ENCODE measurements around the gene PHLDB1.

Gene PHLDB1

GRCh38 chr11:118633319-118633690 is 25.9 kb downstream of the PHLDB1 start:
- intact Hi-C loops (cut with DNase I) = no loop called here
- DNase-seq = no peak

GRCh38 chr11:118633979-118634378 is 26.6 kb downstream of the PHLDB1 start:
- intact Hi-C loops (cut with DNase I) = no loop called here
- DNase-seq = peak in 30 of 42 donors; percentile 52 to 91 (median 68)

- intact Hi-C loops (cut with DNase I) = no loop called here
- peak in 32 of 42 donors; percentile 42 to 84 (median 66) for DNase-seq
Observed at GRCh38 chr11:118634431-118635236, 27.2 kb downstream of the PHLDB1 start.

- peak in 18 of 42 donors; percentile 36 to 73 (median 56) for DNase-seq
- intact Hi-C loops (cut with DNase I) = no loop called here
Observed at GRCh38 chr11:118635237-118635591, 27.8 kb downstream of the PHLDB1 start.

GRCh38 chr11:118635642-118636041 is 28.2 kb downstream of the PHLDB1 start:
- intact Hi-C loops (cut with DNase I) = no loop called here
- DNase-seq = peak in 2 of 42 donors; percentile 30 to 49

- no peak for DNase-seq
- intact Hi-C loops (cut with DNase I) = no loop called here
Observed at GRCh38 chr11:118636569-118637290, 29.3 kb downstream of the PHLDB1 start.

GRCh38 chr11:118638726-118639125 is 31.3 kb downstream of the PHLDB1 start:
- DNase-seq = no peak

GRCh38 chr11:118639899-118640298 is 32.5 kb downstream of the PHLDB1 start:
- DNase-seq = no peak
- intact Hi-C loops (cut with DNase I) = no loop called here

More at GRCh38 chr11:118638726-118639125, 31.3 kb downstream of the PHLDB1 start:
- intact Hi-C loops (cut with DNase I) = no loop called here

GRCh38 chr11:118640332-118641154 is 33.1 kb downstream of the PHLDB1 start:
- no peak for DNase-seq
- intact Hi-C loops (cut with DNase I) = no loop called here

- no peak for DNase-seq
- intact Hi-C loops (cut with DNase I) = no loop called here
Observed at GRCh38 chr11:118641397-118642019, 34.1 kb downstream of the PHLDB1 start.

- no peak for DNase-seq
- intact Hi-C loops (cut with DNase I) = no loop called here
Observed at GRCh38 chr11:118643142-118643994, 36.0 kb downstream of the PHLDB1 start.

- DNase-seq = no peak
- intact Hi-C loops (cut with DNase I) = no loop called here
Observed at GRCh38 chr11:118643995-118644345, 36.6 kb downstream of the PHLDB1 start.

GRCh38 chr11:118644496-118644895 is 37.1 kb downstream of the PHLDB1 start:
- no peak for DNase-seq
- intact Hi-C loops (cut with DNase I) = no loop called here

- intact Hi-C loops (cut with DNase I) = no loop called here
- no peak for DNase-seq
Observed at GRCh38 chr11:118645066-118645715, 37.8 kb downstream of the PHLDB1 start.

GRCh38 chr11:118646393-118646792 is 39.0 kb downstream of the PHLDB1 start:
- intact Hi-C loops (cut with DNase I) = no loop called here
- peak in 1 of 42 donors; percentile 25 for DNase-seq

GRCh38 chr11:118648291-118648690 is 40.9 kb downstream of the PHLDB1 start:
- peak in 2 of 42 donors; percentile 0 to 25 for DNase-seq

GRCh38 chr11:118649941-118650340 is 42.5 kb downstream of the PHLDB1 start:
- intact Hi-C loops (cut with DNase I) = no loop called here
- peak in 3 of 42 donors; percentile 1 to 16 (median 12) for DNase-seq

More at GRCh38 chr11:118648291-118648690, 40.9 kb downstream of the PHLDB1 start:
- intact Hi-C loops (cut with DNase I) = no loop called here

GRCh38 chr11:118650366-118650765 is 43.0 kb downstream of the PHLDB1 start:
- intact Hi-C loops (cut with DNase I) = no loop called here
- peak in 1 of 42 donors; percentile 14 for DNase-seq

Measured in head of caudate nucleus (tissue), 42 donors.